Measurements from ENCODE around the gene OASL.

OASL gene

DNA sequence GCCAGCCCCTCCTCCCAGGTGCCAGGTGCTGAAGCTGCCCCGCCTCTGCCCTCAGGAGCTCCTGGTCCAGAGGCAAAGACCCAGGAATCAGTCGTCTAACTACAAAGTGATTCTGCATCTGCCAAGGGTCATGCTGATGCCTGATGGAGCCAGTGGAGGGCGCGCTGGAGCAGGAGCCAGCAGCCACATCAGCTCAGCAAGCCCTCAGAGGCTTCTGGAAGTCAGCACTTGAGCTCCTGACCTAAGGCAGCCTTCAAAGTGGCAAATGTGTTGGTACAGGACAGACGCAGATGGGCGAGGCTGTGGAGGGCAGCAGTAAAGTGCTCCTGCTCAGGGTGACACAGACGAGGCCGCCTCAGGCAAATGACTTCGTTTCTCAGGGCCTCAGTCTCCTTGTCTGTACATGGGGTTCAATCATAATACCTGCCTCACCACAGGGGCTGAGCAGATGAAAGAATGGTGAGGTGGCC, 33.7 kb downstream of the OASL start:
- no peak overlapping the region for H3K4me3 ChIP-seq (IDR thresholded peaks at IDR 0.05; ENCODE audit: insufficient read depth, low read depth, low read length)
- no peaks in the 10 kb centered on the region for H3K79me2 ChIP-seq (ENCODE audit: insufficient read depth, low read depth)
- no peaks in the 10 kb centered on the region for H3K36me3 ChIP-seq (ENCODE audit: insufficient read depth)
- H3K27me3 ChIP-seq (ENCODE audit: insufficient read depth, low read depth): no peaks in the 10 kb centered on the region
- H2AFZ ChIP-seq (ENCODE audit: low read depth): no peak overlapping the region
- no peak overlapping the region for H3K4me2 ChIP-seq
- no peak overlapping the region for H3K9ac ChIP-seq
- H3K27ac ChIP-seq: no peak overlapping the region
- TF ChIP-seq, protein P1, sequence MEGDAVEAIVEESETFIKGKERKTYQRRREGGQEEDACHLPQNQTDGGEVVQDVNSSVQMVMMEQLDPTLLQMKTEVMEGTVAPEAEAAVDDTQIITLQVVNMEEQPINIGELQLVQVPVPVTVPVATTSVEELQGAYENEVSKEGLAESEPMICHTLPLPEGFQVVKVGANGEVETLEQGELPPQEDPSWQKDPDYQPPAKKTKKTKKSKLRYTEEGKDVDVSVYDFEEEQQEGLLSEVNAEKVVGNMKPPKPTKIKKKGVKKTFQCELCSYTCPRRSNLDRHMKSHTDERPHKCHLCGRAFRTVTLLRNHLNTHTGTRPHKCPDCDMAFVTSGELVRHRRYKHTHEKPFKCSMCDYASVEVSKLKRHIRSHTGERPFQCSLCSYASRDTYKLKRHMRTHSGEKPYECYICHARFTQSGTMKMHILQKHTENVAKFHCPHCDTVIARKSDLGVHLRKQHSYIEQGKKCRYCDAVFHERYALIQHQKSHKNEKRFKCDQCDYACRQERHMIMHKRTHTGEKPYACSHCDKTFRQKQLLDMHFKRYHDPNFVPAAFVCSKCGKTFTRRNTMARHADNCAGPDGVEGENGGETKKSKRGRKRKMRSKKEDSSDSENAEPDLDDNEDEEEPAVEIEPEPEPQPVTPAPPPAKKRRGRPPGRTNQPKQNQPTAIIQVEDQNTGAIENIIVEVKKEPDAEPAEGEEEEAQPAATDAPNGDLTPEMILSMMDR (conservative IDR thresholded peaks at IDR 0.05; ENCODE audit: low read depth, low read length): peak; percentile 53; the same call in 1 of the 2 replicates
- no peaks in the 10 kb centered on the region for H4K20me1 ChIP-seq (ENCODE audit: insufficient read depth)
- H3K4me1 ChIP-seq (ENCODE audit: low read depth, poor library complexity, severe bottlenecking): peaks cover 8% of the 10 kb centered on the region

DNA sequence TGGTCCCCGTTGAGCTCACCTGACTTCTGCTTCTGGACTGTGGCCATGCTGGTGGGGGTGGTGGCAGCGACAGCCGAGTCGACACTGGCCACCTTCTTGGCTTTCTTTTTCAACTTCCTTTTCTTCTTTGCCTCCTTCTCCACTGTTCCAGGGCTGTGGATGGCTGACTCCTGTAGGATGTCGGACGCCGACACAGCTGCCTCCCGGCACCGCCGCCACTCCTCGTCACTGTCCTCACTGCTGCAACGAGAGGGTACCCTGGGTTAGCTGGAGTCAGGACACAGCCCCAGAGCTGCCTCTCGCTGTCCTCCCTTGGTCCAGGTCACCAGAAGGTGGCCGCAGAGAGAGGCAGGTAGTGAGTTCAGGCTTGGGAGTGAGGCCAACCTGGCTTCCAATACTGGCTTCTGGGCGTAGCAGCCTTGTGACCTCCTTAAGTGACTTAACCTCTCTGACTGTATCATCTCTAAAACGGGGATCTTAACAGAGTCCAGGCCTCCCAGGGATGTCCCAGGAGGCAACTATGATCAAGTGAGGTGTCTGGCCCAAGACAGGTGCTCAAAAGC, 34.7 kb downstream of the OASL start:
- Histone ChIP-seq H4K20me1 (ENCODE audit: insufficient read depth) (no peaks in the 10 kb centered on the region), H3K36me3 (ENCODE audit: insufficient read depth) (no peaks in the 10 kb centered on the region), H3K4me2 (no peak overlapping the region), H2AFZ (ENCODE audit: low read depth) (no peak overlapping the region), H3K27me3 (ENCODE audit: insufficient read depth, low read depth) (no peaks in the 10 kb centered on the region), H3K9ac (no peak overlapping the region), H3K79me2 (ENCODE audit: insufficient read depth, low read depth) (no peaks in the 10 kb centered on the region), H3K4me3 (IDR thresholded peaks at IDR 0.05; ENCODE audit: insufficient read depth, low read depth, low read length) (no peak overlapping the region), H3K4me1 (ENCODE audit: low read depth, poor library complexity, severe bottlenecking) (peaks cover 8% of the 10 kb centered on the region), H3K27ac (no peak overlapping the region)
- TF ChIP-seq, protein P1 (conservative IDR thresholded peaks at IDR 0.05; ENCODE audit: low read depth, low read length): no peak

DNA sequence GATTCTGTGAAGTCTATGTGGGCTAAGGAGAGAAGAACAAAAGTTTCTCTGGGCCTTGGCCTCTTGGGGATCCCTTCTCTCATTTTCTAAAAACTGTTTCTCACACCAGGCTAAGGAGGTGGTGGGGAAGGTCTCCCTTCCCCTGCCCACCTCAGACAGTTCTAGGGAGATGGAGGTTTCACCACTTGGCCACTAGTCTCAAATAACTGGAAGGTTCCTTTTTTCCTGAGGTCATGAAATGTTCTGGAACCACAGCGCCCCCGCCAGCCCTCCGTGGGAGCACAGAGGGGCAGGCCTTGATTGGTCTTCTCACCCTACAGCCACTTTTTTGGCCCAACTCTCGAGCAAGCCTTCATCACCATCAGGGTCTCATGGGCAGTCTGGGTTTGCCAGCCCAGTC, 35.4 kb downstream of the OASL start:
- Histone ChIP-seq H3K4me2 (no peak overlapping the region), H3K4me1 (ENCODE audit: low read depth, poor library complexity, severe bottlenecking) (peaks cover 8% of the 10 kb centered on the region), H3K27me3 (ENCODE audit: insufficient read depth, low read depth) (no peaks in the 10 kb centered on the region), H3K79me2 (ENCODE audit: insufficient read depth, low read depth) (no peaks in the 10 kb centered on the region), H3K36me3 (ENCODE audit: insufficient read depth) (no peaks in the 10 kb centered on the region), H3K27ac (no peak overlapping the region), H2AFZ (ENCODE audit: low read depth) (no peak overlapping the region), H3K9ac (no peak overlapping the region), H3K4me3 (IDR thresholded peaks at IDR 0.05; ENCODE audit: insufficient read depth, low read depth, low read length) (no peak overlapping the region), H4K20me1 (ENCODE audit: insufficient read depth) (no peaks in the 10 kb centered on the region)
- TF ChIP-seq, protein P1 (conservative IDR thresholded peaks at IDR 0.05; ENCODE audit: low read depth, low read length): no peak

- no peak overlapping the region for H2AFZ ChIP-seq (ENCODE audit: low read depth)
- H4K20me1 ChIP-seq (ENCODE audit: insufficient read depth): no peaks in the 10 kb centered on the region
- H3K4me1 ChIP-seq (ENCODE audit: low read depth, poor library complexity, severe bottlenecking): peaks cover 8% of the 10 kb centered on the region
- no peak overlapping the region for H3K4me2 ChIP-seq
- no peaks in the 10 kb centered on the region for H3K27me3 ChIP-seq (ENCODE audit: insufficient read depth, low read depth)
- no peak overlapping the region for H3K27ac ChIP-seq
- H3K4me3 ChIP-seq (IDR thresholded peaks at IDR 0.05; ENCODE audit: insufficient read depth, low read depth, low read length): no peak overlapping the region
- no peak overlapping the region for H3K9ac ChIP-seq
- TF ChIP-seq, protein P1 (conservative IDR thresholded peaks at IDR 0.05; ENCODE audit: low read depth, low read length): no peak
- no peaks in the 10 kb centered on the region for H3K79me2 ChIP-seq (ENCODE audit: insufficient read depth, low read depth)
- no peaks in the 10 kb centered on the region for H3K36me3 ChIP-seq (ENCODE audit: insufficient read depth)
These were observed 37.1 kb downstream of the OASL start for GRCh38 chr12:121001841-121002483.

Data from KMS-11 (cell line).